Astrocyte (in vitro differentiated cells and primary cell): ENCODE measurements around the gene TEX14.

ENCODE experiments used
- EZH2 ChIP-seq: IDR thresholded peaks from 2 replicates; pipeline ENCODE4 v1.6.1; 2012; ENCODE audit warnings: mild to moderate bottlenecking, low read length, inconsistent platforms; ENCODE audit not compliant: insufficient read depth
- TF ChIP-seq, protein P1 (sequence below): IDR thresholded peaks from 2 replicates; pipeline ENCODE4 v1.5.1; 2011; ENCODE audit warnings: low read depth, mild to moderate bottlenecking, inconsistent platforms, low read length, moderate library complexity; ENCODE audit not compliant: insufficient read depth

DNA sequence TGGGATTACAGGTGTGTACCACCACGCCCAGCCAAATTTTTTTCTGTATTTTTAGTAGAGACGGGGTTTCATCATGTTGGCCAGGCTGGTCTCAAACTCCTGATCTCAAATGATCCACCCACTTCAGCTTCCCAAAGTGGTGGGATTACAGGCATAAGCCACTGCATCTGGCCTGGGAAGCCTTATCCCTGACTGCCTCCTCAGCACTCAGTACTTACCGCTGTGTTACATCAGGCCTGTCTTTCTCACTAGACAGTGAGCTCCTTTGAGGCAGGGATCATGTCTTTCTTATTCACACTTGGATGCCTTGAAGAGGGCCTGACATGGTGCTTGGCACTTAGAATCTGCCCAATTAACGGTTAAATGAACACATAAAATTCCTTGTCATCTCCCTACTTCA lies 121.1 kb downstream of the TEX14 start:
- TF ChIP-seq, protein P1, sequence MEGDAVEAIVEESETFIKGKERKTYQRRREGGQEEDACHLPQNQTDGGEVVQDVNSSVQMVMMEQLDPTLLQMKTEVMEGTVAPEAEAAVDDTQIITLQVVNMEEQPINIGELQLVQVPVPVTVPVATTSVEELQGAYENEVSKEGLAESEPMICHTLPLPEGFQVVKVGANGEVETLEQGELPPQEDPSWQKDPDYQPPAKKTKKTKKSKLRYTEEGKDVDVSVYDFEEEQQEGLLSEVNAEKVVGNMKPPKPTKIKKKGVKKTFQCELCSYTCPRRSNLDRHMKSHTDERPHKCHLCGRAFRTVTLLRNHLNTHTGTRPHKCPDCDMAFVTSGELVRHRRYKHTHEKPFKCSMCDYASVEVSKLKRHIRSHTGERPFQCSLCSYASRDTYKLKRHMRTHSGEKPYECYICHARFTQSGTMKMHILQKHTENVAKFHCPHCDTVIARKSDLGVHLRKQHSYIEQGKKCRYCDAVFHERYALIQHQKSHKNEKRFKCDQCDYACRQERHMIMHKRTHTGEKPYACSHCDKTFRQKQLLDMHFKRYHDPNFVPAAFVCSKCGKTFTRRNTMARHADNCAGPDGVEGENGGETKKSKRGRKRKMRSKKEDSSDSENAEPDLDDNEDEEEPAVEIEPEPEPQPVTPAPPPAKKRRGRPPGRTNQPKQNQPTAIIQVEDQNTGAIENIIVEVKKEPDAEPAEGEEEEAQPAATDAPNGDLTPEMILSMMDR, result no peak
- TF ChIP-seq EZH2, result no peak
